ENCODE results near the gene PLEKHA7.
A peak's percentile ranks its signal among the peaks of the same experiment; 100 is the strongest.

The PLEKHA7 gene

DNA sequence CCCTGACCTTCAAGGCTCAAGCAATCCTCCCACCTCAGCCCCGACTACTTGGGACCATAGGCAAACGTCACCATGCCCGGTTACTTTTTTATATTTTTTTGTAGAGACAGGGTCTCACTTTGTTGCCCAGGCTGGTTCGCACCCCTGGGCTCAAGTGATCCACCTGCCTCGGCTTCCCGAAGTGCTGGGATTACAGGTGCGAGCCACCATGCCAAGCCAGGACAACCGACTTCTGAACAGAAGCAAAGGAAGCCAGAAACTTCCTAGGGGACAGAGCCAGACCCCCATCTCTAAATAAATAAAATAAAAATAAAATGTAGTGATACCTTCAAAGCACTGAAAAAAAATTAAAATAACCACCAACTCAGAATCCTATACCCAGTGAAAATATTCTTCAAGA is 249.3 kb downstream of the PLEKHA7 start:
- no peak for DNase-seq

- DNase-seq, result no peak
These were observed 250.5 kb downstream of the PLEKHA7 start for GRCh38 chr11:16763746-16764145.

GRCh38 chr11:16759857-16760508 is 254.2 kb downstream of the PLEKHA7 start:
- no peak for DNase-seq

DNA sequence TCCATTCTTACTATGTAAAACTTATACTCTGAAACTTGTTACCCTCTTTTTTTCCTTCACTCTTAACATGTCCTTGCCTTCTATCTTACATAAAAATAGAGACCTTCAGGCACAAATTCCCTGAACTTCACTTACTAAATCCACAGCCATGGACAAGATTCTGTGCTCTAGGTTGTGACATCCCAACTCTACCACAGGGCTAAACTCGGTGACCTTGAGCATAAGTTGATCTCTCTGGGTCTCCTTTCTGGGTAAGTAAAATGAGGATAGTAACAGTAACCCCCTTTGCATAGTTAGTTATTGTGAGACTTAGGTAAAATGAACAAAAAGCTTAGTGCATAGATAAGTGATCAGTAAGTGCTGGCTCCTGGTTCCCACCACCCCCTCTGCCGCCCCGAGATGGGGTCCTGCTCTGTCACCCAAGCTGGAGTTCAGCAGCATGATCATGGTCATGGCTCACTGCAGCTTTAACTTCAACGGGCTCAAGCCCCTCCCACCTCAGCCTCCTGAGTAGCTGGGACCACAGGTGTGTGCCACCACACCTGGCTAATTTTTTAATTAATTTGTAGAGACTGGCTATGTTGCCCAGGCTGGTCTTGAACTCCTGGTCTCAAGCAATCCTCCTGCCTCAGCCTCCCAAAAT is 255.7 kb downstream of the PLEKHA7 start:
- DNase-seq, result no peak

DNA sequence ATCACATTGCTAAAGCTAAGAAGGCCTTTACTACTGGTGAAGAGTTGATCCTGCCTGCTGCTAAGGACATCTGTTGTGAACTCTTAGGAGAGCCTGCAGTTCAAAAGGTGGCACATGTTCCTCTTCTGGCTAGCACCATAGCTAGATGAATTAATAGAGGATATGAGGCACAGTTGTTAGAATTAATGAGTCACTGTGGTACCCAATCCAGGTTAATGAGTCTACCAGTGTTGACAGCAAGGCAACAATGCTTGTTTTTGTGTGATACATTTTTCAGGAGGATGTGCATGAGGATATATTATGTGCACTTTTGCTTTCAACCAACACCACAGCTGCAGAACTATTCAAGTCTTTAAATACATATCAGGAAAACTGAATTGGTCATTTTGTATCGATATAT is 263.8 kb downstream of the PLEKHA7 start:
- no peak for DNase-seq

- no peak for DNase-seq
These were observed 264.5 kb downstream of the PLEKHA7 start for GRCh38 chr11:16749666-16750065.

DNA sequence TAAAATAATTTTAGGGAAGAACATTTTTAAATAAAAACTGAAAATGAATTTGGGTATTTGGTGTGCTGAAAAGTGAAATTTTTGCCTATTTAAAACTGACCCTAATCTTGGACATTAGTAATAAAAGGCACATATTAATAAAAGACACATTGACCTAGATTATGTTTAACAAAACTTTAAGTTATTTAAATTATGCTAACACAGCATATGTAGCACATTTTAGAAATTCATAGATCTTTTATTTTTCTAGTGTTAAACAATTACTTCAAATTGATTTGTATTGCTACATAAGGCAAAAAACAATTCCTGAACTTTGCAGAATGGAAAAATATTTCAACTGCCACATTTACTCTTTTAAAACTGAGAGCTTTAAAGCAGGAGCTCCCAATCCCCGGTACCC is 265.1 kb downstream of the PLEKHA7 start:
- no peak for DNase-seq

DNA sequence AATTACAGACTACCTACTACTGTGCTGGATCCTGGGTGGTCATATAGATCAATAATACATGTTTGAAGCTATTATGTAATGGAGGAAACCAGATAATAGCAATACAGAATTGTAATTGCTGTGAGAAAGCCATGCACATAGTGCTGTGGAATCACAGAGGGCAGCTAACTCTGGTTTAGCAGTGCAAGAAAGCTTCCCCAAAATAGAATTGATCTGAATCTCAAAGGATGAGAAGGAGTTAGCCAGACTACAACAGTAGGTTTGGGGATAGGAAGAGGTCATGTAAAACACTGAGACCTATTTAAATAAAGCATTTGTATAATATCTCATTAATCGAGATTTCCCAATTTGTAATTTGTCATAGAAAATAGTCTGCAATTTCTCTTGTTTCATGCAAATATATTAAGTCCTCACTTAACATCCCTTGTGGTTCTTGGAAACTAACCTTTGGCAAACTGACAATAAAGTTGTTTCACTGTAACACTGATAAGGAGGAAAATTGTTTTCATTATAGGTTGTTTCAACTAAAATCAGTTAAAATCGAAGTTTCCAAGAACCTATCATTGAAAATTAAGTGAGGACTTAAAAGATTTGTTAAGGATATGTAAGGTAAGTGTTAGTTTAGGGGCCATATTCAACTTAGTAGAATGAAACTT is 268.1 kb downstream of the PLEKHA7 start:
- DNase-seq, result no peak

- no peak for DNase-seq
These were observed 270.0 kb downstream of the PLEKHA7 start for GRCh38 chr11:16744128-16744725.

- DNase-seq, result no peak
These were observed 270.7 kb downstream of the PLEKHA7 start for GRCh38 chr11:16743478-16743877.

DNA sequence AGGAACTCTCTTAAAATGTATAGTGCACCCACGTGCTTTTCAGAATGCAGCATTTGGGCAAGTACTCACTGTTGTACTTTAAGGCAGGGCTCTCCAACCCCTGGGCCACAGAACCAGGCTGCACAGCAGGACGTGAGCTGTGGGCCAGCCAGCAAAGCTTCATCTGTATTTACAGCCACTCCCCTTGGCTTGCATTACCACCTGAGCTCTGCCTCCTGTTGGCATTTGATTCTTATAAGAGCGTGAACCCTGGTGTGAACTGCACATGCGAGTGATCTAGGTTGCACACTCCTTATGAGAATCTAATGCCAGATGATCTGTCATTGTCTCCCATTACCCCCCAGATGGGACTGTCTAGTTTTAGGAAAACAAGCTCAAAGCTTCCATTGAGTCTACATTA is 272.7 kb downstream of the PLEKHA7 start:
- no peak for DNase-seq

GRCh38 chr11:16738947-16739815 is 275.0 kb downstream of the PLEKHA7 start:
- no peak for DNase-seq

DNA sequence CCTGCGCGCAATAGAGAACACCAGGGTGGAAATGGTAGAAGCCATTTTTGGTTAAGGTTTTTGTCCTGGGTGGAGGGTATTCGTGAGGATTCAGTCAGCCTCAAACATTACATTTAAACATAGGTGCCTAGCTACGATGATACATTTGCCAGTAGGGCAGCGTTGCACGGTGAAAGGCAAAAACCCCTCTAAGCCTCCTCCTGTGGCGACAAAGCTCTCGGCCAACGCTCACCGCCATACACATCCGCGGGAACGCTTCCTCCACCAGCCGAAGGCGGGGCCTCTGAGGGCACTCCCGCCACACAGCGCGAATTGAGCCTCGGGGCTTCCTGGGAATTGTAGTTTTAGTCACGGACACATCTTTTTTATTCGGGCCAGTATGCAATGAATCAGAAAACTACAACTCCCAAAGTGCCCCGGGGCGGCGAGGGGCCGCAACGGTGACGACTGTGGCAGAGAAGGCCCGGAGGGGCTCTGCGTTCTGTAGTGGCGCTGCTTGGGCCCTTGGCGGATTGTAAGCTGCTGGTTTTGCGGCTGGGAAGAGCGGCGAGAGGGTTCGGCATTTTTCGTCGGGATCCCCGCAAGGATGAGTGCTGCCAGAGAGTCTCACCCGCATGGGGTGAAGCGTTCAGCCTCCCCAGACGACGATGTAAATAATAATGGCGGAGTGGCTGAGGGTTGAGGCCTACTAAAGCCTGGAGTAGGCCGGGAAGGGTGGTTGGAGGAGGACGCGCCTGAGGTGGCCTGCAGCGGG is 275.8 kb downstream of the PLEKHA7 start, which contains the start of gene C11orf58:
C11orf58 (plus strand) TSS at position 455 of the 754 bp plus-strand sequence; CDS start at position 587, 132 bp downstream.
- peak; percentile 96 for DNase-seq

DNA sequence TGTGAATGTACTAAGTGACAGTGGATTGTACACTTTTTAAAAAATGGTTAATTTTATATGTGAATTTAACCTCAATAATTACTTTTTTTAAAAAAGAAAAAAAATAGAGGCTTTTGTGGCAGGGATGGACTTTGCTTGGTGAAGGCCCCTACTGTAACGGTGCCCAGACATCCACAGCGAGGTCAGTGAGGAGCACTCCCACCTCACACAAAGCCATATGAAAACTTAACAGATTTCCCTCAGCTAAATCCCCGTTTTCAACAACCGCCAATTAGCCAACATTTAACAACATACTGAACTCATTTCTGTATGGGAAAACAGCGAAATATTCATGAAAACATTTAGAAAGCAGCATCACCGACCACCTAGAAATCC is 276.4 kb downstream of the PLEKHA7 start:
- DNase-seq, result no peak

All from activated CD8-positive, alpha-beta memory T cell treated with anti-CD3 and anti-CD28 coated beads for 24 hours (primary cell).